Activated B cell treated with CpG ODN at 0.5 μM for 24 hours (primary cell): ENCODE results near the gene TAF6. TPM values are rescaled to one million over a fixed set of nuclear protein-coding genes. Genes with fewer than 3 reads are reported as not detected.

ENCODE experiments used
- ATAC-seq: fragments of 200-7000 bp; cut with Tn5 transposase; one replicate; pipeline ENCODE4 v1.10.0; 2021; ENCODE audit warnings: low read depth, mild to moderate bottlenecking, moderate library complexity
- CTCF ChIA-PET: fragments of 350-600 bp; sonication (Branson Sonifier 250); formaldehyde crosslinking; loops from one replicate; lab custom pipeline; 2021; ENCODE audit warnings: antibody characterized with exemption; lab: Charles Lee
- POLR2A ChIA-PET: fragments of 350-600 bp; sonication (Branson Sonifier 250); formaldehyde crosslinking; loops from one replicate; lab custom pipeline; 2021; ENCODE audit warnings: antibody characterized with exemption; lab: Charles Lee
- DNase-seq: peaks from one replicate; pipeline ENCODE4 v3.0.0; 2022
- H3K27ac Mint-ChIP-seq: one replicate; pipeline ENCODE4 v1.8.0; 2020; ENCODE audit warnings: mixed read lengths
- H3K27me3 Mint-ChIP-seq: one replicate; pipeline ENCODE4 v1.8.0; 2021; ENCODE audit warnings: mixed read lengths
- H3K36me3 Mint-ChIP-seq: one replicate; pipeline ENCODE4 v1.8.0; 2021; ENCODE audit warnings: low read depth, mixed read lengths
- H3K4me1 Mint-ChIP-seq: one replicate; pipeline ENCODE4 v1.8.0; 2021; ENCODE audit warnings: mixed read lengths
- H3K4me3 Mint-ChIP-seq: one replicate; pipeline ENCODE4 v1.8.0; 2020; ENCODE audit warnings: mild to moderate bottlenecking, mixed read lengths
- H3K9me3 Mint-ChIP-seq: one replicate; pipeline ENCODE4 v1.8.0; 2020; ENCODE audit warnings: mixed read lengths
- intact Hi-C: fragments of 100-400 bp; cut with micrococcal nuclease; formaldehyde crosslinking; loops from one replicate; pipeline ENCODE4 v1.15.1; 2024
- total RNA-seq: library from RNA; stranded (reverse); gene quantifications from 2 replicates; pipeline ENCODE4 v1.2.3, GENCODE V29; 2022
- TF ChIP-seq, protein P1 (sequence below): fragments of 200-600 bp; IDR thresholded peaks from one replicate; pipeline ENCODE4 v1.8.0; 2022; ENCODE audit warnings: antibody characterized with exemption, mild to moderate bottlenecking

TAF6 gene
- total RNA-seq, 1 donor from 2014 or later = 54.9 TPM

DNA sequence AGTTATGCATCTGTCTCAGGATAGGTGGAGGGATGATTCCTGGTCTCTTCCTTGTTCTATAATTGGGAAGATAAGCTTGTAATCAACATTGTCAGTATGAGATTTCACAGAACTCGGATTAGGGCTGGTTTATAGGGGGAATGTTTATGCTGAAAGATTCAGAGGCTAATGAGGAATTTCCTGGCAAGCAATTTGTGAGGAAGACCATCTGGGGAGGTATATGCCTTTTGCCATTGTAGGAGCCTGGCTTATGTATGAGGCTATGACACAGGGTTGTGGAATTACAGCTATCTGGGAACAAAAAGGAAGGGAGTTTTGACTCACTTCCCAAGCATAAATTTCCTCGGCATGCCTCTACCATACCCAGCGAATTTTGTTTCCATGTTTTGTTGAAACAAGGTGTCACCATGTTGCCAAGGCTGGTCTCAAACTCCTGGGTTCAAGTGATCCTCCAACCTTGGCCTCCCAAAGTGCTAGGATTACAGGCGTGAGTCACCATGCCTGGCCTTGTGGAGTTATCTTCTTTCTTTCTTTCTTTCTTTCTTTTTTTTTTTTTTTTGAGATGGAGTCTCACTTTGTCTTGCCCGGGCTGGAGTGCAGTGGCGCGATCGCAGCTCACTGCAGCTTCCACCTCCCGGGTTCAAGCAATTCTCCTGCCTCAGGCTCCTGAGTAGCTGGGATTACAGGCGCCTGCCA is 32.0 kb downstream of the TAF6 start:
- DNase-seq (no peak), ATAC-seq (no peak)
- peak overlapping the region; percentile 89 for H3K4me3 Mint-ChIP-seq
- CTCF ChIA-PET = no interaction called here
- TF ChIP-seq, protein P1, sequence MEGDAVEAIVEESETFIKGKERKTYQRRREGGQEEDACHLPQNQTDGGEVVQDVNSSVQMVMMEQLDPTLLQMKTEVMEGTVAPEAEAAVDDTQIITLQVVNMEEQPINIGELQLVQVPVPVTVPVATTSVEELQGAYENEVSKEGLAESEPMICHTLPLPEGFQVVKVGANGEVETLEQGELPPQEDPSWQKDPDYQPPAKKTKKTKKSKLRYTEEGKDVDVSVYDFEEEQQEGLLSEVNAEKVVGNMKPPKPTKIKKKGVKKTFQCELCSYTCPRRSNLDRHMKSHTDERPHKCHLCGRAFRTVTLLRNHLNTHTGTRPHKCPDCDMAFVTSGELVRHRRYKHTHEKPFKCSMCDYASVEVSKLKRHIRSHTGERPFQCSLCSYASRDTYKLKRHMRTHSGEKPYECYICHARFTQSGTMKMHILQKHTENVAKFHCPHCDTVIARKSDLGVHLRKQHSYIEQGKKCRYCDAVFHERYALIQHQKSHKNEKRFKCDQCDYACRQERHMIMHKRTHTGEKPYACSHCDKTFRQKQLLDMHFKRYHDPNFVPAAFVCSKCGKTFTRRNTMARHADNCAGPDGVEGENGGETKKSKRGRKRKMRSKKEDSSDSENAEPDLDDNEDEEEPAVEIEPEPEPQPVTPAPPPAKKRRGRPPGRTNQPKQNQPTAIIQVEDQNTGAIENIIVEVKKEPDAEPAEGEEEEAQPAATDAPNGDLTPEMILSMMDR = no peak
- no peak overlapping the region for H3K27ac Mint-ChIP-seq
- peaks cover 30% of the 10 kb centered on the region for H3K4me1 Mint-ChIP-seq
- intact Hi-C loops = loop anchor here (10.0 kb wide), 3 partner anchors 588 to 1168 kb away; partner anchors contain the start of genes GNB2 and ZNF789
- no peaks in the 10 kb centered on the region for H3K27me3 Mint-ChIP-seq
- POLR2A ChIA-PET = interaction anchor here (0.6 to 4.7 kb wide), 3 partner anchors 13 to 39 kb away, joined by 4 to 48 read pairs (median 7); partner anchors contain the start of genes AP4M1, MBLAC1 and MCM7
- H3K36me3 Mint-ChIP-seq = peaks cover 29% of the 10 kb centered on the region
- no peaks in the 10 kb centered on the region for H3K9me3 Mint-ChIP-seq

DNA sequence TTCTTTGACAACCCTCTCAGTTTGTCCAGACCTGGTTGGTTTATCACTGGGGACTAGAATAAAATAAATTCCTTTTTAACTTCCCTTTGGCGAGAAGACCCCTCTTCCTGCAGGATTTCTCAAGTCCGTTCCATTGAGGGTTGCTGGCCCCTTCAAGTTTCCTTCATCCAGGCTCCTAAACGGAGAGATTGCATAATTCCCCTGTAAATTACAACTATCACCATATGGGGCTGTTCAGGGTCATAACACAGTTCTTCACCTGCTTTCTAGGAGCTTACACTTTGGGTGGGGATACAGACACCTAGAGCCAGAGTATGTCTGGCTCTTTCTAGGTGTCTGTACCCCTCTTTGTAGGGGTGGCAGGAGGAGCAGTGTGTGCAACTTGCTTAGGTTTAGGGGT is 33.6 kb downstream of the TAF6 start:
- ATAC-seq (no peak), DNase-seq (no peak)
- H3K4me3 Mint-ChIP-seq = no peak overlapping the region
- intact Hi-C loops = loop anchor here (10.0 kb wide), 3 partner anchors 589 to 1169 kb away; partner anchors contain the start of genes GNB2 and ZNF789
- H3K27me3 Mint-ChIP-seq = no peaks in the 10 kb centered on the region
- no peaks in the 10 kb centered on the region for H3K9me3 Mint-ChIP-seq
- H3K27ac Mint-ChIP-seq = no peak overlapping the region
- POLR2A ChIA-PET = no interaction called here
- CTCF ChIA-PET = no interaction called here
- TF ChIP-seq, protein P1 = no peak
- peaks cover 41% of the 10 kb centered on the region for H3K4me1 Mint-ChIP-seq
- peaks cover 20% of the 10 kb centered on the region for H3K36me3 Mint-ChIP-seq

DNA sequence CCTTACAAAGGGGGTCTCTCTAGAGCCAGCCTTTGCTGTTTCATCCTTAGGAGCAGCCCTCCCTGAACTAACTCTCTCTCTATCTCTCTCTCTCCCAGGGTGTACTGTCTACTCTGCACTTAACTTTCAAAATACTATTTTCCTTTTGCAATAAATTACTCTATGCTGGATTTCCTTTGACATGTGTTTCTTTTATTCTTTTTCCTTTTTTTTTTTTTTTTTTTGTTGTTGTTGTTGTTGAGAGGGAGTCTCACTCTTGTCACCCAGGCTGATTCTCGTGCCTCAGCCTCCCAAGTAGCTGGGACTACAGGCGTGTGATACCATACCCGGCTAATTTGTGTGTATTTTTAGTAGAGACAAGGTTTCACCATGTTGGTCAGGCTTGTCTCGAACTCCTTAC is 36.2 kb downstream of the TAF6 start:
- Mint-ChIP-seq H3K36me3 (peaks cover 19% of the 10 kb centered on the region), H3K27me3 (no peaks in the 10 kb centered on the region), H3K4me3 (peak overlapping the region; percentile 89), H3K9me3 (no peaks in the 10 kb centered on the region), H3K27ac (peak overlapping the region; percentile 91), H3K4me1 (peaks cover 38% of the 10 kb centered on the region)
- DNase-seq (no peak), ATAC-seq (no peak)
- CTCF ChIA-PET = interaction anchor here (0.8 to 1.3 kb wide), 6 partner anchors 19 to 164 kb away, joined by 3 to 5 read pairs (median 3); partner anchors contain the start of gene MBLAC1
- TF ChIP-seq, protein P1 = no peak
- intact Hi-C loops = loop anchor here (1.0 to 10.0 kb wide), 10 partner anchors 18 to 1172 kb away; partner anchors contain the start of genes AP4M1, CNPY4, GNB2 and MCM7
- POLR2A ChIA-PET = interaction anchor here (0.5 to 3.2 kb wide), 37 partner anchors 8 to 792 kb away, joined by 3 to 64 read pairs (median 4); partner anchors contain the start of genes AP4M1, FAM200A, FBXO24 and GPC2

DNA sequence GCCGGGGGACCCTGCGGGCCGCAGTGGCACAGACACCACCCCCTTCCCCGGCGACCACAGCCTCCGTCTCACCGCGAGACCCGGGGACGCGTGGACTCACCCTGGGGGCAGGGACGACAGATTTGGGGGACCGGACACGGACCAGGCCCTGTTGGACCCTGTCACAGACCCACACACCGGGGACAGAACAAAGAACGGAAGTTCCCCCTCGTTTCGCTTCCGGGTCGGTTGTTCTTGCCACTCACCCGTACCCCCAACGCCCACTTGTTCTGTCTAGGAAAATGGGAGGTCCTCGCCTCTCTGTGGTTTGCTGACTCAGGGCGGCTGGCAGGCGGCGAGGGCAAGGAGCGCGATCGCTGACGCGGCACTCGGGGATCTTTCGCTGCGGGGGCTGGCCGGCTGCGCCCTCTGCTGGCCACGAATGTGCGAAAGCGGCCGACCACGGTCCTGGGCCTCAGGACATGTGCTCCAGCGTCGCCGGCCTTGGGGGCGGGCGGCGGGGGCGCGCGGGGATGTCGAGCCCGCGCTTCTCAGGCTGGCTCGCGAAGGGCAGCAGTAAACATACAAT is 37.5 kb downstream of the TAF6 start, which contains the start of gene ZNF3:
ZNF3 (minus strand) TSS at position 189 of the 568 bp plus-strand sequence. CDS start 4,366 bp downstream, outside the sequence.
- Mint-ChIP-seq H3K9me3 (no peaks in the 10 kb centered on the region), H3K4me1 (peaks cover 34% of the 10 kb centered on the region), H3K36me3 (peaks cover 26% of the 10 kb centered on the region), H3K27ac (peak within 1 kb of the TSS; percentile 91), H3K27me3 (no peaks in the 10 kb centered on the region), H3K4me3 (peak within 1 kb of the TSS; percentile 89)
- ATAC-seq (peak; percentile 80), DNase-seq (peak; percentile 96)
- ChIA-PET POLR2A (interaction anchor here (0.6 to 3.2 kb wide), 22 partner anchors 20 to 806 kb away, joined by 3 to 64 read pairs (median 4); partner anchors contain the start of genes AP4M1, FBXO24, GPC2 and LRCH4), CTCF (interaction anchor here (1.0 to 1.5 kb wide), 5 partner anchors 32 to 163 kb away, joined by 3 to 5 read pairs (median 4); partner anchors contain the start of gene MBLAC1)
- intact Hi-C loops = loop anchor here (1.0 to 10.0 kb wide), 19 partner anchors 20 to 1173 kb away; partner anchors contain the start of genes AP4M1, CNPY4, GNB2 and MCM7
- TF ChIP-seq, protein P1 = peak; percentile 58
